ENCODE measurements around the gene PDE9A. TPM values are rescaled to one million over a fixed set of nuclear protein-coding genes. Genes with fewer than 3 reads are reported as not detected.

PDE9A gene
- total and polyA plus RNA-seq, 8 donors = 1.2 to 14.4 (median 5.0) TPM

DNA sequence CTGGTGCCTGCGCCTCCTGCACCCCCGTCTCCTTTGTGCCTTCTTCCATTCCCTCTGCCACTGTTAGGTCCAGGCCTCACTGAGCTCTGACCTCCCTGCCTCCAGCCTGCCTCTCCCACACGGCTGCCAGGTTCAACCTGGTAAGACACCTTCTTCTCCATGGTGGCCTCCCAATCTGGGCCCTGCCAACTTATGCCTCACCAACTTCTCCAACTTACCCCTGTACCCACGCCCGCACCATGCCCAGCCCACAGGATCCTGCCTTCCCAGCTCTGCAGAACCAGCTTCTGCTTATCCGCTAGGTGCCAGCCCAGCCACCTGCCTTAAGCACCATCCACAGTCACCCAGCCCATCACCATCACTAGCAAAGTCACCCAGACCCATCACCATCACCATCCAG, 37.2 kb downstream of the PDE9A start:
- intact Hi-C loops (cut with DNase I) = no loop called here
- 75 to 88% methylated on average over 6 of the region's 6 CpGs for WGBS, 2 donors
- ATAC-seq = no peak
- H3K27me3 ChIP-seq = no peaks in the 10 kb centered on the region
- H3K36me3 ChIP-seq = no peaks in the 10 kb centered on the region
- no peak for FAIRE-seq
- no peaks in the 10 kb centered on the region for H3K4me1 ChIP-seq
- H3K4me3 ChIP-seq = no peak overlapping the region
- TF ChIP-seq, protein P1, sequence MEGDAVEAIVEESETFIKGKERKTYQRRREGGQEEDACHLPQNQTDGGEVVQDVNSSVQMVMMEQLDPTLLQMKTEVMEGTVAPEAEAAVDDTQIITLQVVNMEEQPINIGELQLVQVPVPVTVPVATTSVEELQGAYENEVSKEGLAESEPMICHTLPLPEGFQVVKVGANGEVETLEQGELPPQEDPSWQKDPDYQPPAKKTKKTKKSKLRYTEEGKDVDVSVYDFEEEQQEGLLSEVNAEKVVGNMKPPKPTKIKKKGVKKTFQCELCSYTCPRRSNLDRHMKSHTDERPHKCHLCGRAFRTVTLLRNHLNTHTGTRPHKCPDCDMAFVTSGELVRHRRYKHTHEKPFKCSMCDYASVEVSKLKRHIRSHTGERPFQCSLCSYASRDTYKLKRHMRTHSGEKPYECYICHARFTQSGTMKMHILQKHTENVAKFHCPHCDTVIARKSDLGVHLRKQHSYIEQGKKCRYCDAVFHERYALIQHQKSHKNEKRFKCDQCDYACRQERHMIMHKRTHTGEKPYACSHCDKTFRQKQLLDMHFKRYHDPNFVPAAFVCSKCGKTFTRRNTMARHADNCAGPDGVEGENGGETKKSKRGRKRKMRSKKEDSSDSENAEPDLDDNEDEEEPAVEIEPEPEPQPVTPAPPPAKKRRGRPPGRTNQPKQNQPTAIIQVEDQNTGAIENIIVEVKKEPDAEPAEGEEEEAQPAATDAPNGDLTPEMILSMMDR (IDR thresholded peaks at IDR 0.05) = no peak
- H3K9me3 ChIP-seq = no peaks in the 10 kb centered on the region
- H3K27ac ChIP-seq = no peak overlapping the region
- no peak for DNase-seq

DNA sequence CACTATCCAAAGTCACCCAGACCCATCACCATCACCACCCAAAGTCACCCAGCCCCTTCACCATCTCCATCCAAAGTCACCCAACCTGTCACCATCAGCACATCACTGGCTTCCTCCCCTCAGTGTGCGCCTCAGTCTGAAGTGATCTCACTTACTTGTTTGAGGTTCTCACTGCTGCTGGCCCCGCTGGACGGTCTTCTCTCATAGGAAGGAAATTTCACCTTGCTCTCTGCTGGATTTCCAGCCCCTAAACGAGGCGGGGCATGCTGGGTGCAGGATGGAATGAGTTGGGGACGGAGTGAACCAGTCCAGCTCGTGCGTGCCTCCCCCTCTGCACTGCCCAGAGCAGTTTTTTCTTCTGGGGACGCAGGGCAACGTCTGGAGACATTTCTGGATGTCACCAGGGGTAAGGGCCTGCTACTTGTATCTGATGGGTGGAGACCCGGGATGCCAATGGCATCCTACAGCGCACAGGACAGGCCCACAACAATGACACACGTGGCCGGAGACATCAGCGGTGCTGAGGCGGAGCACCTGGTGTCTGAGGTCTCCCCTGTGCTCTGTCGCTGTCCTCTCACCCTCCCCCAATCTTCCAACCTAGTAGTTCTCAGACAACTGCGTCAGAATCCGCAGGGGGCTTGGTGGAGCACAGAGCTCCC, 38.6 kb downstream of the PDE9A start:
- 64 to 85% methylated on average over 19 of the region's 19 CpGs for WGBS, 2 donors
- Histone ChIP-seq H3K9me3 (no peaks in the 10 kb centered on the region), H3K36me3 (no peaks in the 10 kb centered on the region), H3K27ac (no peak overlapping the region), H3K27me3 (no peaks in the 10 kb centered on the region), H3K4me3 (no peak overlapping the region), H3K4me1 (no peaks in the 10 kb centered on the region)
- TF ChIP-seq, protein P1 (IDR thresholded peaks at IDR 0.05) = no peak
- ATAC-seq = no peak
- no peak for DNase-seq
- no peak for FAIRE-seq
- intact Hi-C loops (cut with DNase I) = no loop called here

DNA sequence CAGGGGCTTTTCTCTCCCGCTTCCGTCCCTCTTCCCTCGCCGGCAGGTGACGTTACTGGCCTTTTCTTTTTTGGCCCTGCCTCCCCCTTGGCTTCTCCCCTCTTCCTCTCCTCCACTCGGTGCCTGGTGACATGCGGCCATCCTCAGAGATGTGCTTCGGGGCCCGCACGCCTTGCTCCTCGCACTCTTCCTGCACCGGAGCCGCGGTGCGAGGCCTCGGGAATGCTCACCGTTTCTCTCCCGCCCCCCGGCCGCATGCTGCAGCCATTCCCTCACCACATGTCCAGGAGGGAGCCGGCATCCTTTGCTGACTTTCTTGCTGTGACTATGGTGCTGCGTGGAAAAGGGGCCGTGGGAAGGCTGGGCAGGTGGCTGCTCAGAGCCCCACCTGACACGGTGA, 39.3 kb downstream of the PDE9A start:
- ATAC-seq (no peak), FAIRE-seq (no peak), DNase-seq (peak in 1 of 6 donors; percentile 41)
- Histone ChIP-seq H3K4me3 (no peak overlapping the region), H3K9me3 (no peaks in the 10 kb centered on the region), H3K4me1 (no peaks in the 10 kb centered on the region), H3K27me3 (no peaks in the 10 kb centered on the region), H3K36me3 (no peaks in the 10 kb centered on the region), H3K27ac (no peak overlapping the region)
- TF ChIP-seq, protein P1 (IDR thresholded peaks at IDR 0.05) = no peak
- intact Hi-C loops (cut with DNase I) = no loop called here
- WGBS, 2 donors = 73 to 90% methylated on average over 24 of the region's 24 CpGs

DNA sequence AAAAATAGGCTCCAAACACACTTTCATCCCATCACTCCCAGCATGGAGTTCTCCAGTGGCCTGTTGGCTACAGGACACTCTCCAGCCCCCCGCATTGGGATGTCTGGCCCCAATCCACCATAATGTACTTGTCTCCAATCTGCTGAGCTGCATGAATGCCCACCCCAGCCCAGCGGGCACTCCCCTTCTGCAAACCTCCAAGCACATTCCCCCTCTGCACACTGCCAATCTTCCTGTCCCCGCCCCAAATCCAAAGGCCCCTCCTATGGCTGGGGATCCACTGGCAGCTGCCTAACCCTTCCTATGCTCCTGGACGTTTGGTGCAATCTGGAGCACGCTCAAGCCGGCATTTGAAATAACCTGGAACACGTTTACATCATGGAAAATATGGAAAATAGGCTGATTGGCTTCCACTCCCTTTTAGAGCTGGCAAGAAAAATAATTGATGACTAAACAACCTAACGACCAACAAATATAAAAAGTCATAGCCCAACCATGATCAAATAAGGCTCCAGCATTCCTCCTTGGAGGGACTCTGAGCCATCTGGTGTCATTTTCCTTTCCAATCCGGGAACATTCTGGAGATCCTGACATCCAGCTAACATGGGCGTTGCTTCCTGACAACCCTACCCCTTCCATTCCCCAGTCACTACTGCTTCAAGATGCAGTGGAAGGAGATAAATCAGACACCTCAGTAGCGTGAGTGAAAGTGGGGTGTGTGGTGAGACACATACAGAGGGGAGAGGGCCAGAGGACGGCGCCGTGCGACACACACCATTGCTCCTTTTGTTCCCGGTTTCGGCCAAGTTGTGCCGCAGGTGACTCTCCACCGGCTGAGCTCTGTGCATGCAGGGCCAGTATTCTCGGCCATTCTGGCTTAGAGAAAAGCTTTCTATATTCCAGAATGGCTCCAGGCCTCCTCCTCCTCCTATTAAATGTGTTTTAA, 41.6 kb downstream of the PDE9A start:
- ATAC-seq (no peak), FAIRE-seq (no peak), DNase-seq (no peak)
- no peaks in the 10 kb centered on the region for H3K4me1 ChIP-seq
- TF ChIP-seq, protein P1 (IDR thresholded peaks at IDR 0.05) = no peak
- WGBS, 2 donors = 73 to 85% methylated on average over 20 of the region's 20 CpGs
- H3K36me3 ChIP-seq = no peaks in the 10 kb centered on the region
- intact Hi-C loops (cut with DNase I) = no loop called here
- H3K27ac ChIP-seq = no peak overlapping the region
- no peaks in the 10 kb centered on the region for H3K27me3 ChIP-seq
- H3K9me3 ChIP-seq = no peaks in the 10 kb centered on the region
- H3K4me3 ChIP-seq = no peak overlapping the region

All from pancreas (tissue), 10 donors.